ACHN (cell line): ENCODE data around the gene FUCA1.

Experiments used
- DNase-seq: peaks from one replicate; pipeline ENCODE4 v3.0.0-alpha.2; 2015
- in situ Hi-C: cut with HindIII; loops from 2 replicates; pipeline ENCODE4 v1.10.0; 2017; ENCODE audit warnings: low sequenced_read_pairs, low pct_ligation_motif_present, low pct_unique_long_range_greater_than_20kb

FUCA1 gene

DNA sequence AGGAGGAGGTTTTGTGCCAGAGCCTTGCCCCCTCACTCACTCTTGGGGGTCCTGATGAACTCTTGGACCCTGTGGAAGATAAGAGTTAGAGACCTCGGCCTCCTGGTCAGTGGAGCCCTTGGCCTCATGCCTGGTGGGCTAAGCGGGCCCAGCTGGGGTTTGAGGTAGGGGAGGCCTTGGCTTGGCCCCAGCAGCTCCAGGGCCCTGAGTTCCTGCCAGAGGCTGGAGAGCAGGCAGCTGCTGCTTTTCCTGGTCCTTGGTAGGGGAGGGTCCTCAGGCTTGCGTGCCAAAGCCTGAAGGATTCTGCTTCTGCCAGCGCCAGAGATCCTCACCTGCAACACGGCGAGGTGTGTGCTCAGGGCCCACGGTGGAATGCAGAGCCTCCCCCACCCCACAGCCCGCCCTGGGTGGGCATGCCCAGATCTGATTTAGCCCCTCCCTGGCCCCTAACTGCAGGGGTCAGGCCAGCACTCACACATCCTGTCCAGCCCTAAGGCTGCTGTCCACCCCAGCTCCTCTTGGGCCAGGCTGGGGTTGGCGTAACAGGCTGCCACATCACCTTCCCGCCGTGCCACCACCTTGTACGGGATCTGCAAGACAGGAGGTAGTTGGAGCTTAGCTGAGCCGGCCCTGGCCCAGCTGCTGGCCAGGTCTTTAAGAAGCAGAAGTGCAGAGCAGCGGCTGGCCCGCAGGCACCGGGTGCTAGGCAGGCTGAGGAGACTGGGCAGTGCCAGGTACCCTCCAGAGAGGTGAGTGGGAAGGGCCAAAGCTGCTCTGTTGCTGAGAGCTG is 72.2 kb downstream of the FUCA1 start:
- in situ Hi-C loops = no loop called here
- DNase-seq = no peak
